ENCODE measurements around the gene MANF.

MANF gene

DNA sequence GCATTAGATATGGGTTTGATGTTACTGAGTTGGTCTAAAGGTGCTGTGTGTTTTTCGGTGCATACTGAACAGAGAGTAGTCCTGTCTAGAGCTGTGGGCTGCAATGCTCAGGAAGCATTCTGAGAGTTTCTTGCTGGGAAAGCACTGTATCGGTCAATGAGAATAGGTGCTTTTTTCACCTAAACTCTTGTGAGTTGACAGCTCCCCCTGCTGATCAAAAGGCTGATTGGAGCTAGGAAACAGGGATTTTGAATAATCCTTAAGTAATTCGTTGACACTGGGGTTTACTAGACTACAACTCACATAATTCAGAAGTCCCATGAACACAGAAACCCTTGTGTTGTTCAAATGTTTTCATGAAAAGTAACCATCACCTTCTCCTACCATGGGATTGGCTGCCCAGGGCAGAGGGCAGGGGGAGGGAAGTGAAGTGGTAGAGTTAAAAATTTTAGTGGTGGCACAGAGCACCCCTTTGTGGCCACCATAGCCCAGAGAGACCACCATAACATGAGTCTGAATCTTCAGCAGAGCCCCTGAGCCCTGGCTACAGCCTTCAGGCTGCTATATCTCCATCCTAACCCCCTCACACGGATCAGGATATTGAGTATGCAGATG, 13.0 kb upstream of the MANF start:
- in situ Hi-C loops (cut with MboI; ENCODE audit: low sequenced_read_pairs), result no loop called here

DNA sequence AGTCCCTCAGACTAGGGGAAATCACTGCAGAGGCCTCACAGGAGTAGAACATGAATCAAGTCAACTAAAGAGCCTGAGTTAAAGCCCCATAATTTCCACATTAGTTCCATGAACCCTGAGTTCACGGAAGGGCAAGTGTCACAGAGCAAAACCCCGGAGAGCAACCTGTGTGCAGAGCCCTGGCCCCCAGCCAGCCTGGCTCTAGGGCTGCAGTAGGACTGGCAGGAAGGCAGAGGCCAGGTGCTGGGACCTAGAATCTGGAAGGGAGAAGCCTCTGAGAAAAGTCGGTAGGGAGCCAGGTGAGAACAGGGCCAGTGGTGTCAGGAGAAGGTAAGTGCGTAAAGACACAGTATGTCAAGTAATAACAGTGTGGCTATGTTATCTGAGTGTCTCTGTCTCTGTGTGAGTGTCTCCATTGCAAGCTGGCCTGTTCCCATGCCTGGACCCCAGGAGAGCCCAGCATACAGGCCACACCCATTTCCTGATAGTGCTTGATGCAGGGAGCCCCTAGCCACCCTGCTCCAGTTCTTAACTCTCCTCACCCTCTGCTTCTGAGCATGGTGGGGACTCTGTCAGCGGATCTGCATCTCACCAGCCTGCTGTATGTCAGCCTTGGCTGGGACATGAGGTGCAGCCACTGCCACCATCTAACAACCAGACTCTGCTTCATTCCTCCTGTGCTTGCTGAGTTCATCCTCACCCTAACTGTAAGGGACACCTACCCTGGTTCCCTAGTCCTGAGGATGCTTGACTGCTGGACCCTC, 11.3 kb upstream of the MANF start:
- in situ Hi-C loops (cut with MboI; ENCODE audit: low sequenced_read_pairs), result no loop called here

- in situ Hi-C loops (cut with MboI; ENCODE audit: low sequenced_read_pairs), result no loop called here
Observed at GRCh38 chr3:51374456-51374855, 10.6 kb upstream of the MANF start.

DNA sequence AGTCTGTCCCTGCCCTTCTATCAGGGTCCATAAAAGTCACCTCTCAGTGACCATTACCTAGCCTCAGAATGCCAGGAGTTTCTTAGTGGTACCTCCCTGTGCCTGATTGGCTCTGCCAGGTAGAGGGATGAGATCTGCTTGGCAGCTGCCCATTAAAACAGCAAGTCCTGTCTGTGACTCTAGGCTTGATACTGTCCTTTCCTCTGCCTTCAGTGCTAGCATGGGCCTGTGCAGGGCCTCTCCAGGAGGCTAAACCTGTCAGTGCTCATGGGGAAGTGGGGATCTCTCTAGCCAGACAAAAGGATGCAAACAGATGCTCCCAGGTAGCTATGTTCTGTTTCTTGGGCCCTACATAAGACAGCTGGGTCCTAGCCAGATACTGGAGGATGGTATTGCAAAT, 10.0 kb upstream of the MANF start:
- in situ Hi-C loops (cut with MboI; ENCODE audit: low sequenced_read_pairs), result loop anchor here (25.0 kb wide), 1 partner anchor 763 kb away; the partner anchor contains the start of genes CISH and MAPKAPK3

GRCh38 chr3:51375571-51375970, 9.5 kb upstream of the MANF start:
- in situ Hi-C loops (cut with MboI; ENCODE audit: low sequenced_read_pairs), result loop anchor here (25.0 kb wide), 1 partner anchor 763 kb away; the partner anchor contains the start of genes CISH and MAPKAPK3

DNA sequence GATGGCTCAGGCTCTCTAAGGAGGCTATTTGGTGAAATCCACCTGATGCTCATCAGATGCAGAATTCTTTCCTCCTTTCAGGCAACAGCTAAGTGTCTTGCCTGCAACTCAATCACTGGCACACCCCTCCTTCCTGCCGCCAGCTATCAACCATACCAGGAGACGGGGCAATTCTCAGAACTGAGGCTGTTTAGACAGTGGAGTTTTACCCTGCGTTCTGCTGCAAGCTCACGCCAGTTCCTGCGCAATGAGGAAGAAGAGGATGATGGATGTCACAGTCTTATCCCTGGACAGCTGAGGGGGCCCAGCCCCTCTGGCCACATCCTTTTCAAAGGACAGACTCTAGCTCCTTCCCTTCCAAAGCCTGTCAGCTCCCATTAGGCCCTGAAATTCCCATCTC, 7.0 kb upstream of the MANF start:
- in situ Hi-C loops (cut with MboI; ENCODE audit: low sequenced_read_pairs), result loop anchor here (25.0 kb wide), 1 partner anchor 766 kb away; the partner anchor contains the start of genes CISH and MAPKAPK3

GRCh38 chr3:51378726-51379125, 6.4 kb upstream of the MANF start:
- in situ Hi-C loops (cut with MboI; ENCODE audit: low sequenced_read_pairs), result loop anchor here (25.0 kb wide), 1 partner anchor 766 kb away; the partner anchor contains the start of genes CISH and MAPKAPK3

DNA sequence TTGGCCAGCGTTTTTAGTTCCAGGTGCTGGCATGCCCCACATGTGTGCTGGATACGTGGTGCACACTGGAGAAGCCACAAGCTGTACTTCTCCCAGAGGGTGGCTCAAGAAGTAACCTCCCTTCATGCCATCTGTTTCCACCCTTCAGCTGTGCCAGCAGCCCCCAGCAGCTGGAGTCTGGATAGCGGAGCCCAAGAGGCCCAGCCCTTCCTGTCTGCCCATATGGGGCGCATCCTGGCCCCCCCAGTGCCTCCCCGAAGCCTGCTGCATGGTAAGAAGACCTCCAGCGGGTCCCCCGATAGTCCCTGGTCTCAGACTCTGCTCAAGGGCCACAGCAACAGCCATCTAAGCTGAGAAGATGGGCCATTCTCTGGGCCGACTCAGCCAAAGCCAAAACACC, 5.8 kb upstream of the MANF start:
- in situ Hi-C loops (cut with MboI; ENCODE audit: low sequenced_read_pairs), result loop anchor here (25.0 kb wide), 1 partner anchor 767 kb away; the partner anchor contains the start of genes CISH and MAPKAPK3

GRCh38 chr3:51379746-51380455, 5.2 kb upstream of the MANF start:
- in situ Hi-C loops (cut with MboI; ENCODE audit: low sequenced_read_pairs), result loop anchor here (25.0 kb wide), 1 partner anchor 768 kb away; the partner anchor contains the start of genes CISH and MAPKAPK3

DNA sequence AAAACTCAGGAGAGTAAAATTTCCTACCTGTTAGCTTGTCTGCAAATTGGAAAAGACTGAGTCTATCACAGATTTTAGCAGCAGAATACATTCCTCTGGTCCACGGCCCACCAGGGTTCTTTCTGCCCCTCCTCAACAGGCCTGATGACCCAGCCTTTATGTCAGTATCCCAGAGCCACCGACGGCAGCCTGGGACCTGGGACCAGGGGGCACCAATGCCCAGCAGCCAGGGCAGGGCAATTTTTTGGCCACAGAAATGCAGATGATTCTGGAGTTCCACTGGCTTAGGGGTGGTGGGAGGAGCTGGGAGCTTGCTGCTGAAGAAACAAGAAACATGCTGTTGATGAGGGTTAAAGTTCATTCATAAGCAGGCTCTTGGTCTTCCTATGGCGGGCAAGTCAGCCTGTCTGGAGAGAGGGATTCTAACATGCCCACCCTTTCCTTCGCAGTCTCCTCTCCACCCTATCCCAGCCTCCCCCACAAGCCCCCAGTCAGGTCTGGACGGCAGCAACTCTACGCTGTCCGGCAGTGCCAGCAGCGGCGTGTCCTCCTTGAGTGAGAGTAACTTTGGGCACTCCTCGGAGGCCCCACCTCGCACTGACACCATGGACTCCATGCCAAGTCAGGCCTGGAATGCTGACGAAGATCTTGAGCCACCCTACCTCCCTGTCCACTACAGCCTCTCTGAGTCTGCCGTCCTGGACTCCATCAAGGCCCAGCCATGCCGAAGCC, 4.3 kb upstream of the MANF start:
- in situ Hi-C loops (cut with MboI; ENCODE audit: low sequenced_read_pairs), result loop anchor here (25.0 kb wide), 1 partner anchor 768 kb away; the partner anchor contains the start of genes CISH and MAPKAPK3

DNA sequence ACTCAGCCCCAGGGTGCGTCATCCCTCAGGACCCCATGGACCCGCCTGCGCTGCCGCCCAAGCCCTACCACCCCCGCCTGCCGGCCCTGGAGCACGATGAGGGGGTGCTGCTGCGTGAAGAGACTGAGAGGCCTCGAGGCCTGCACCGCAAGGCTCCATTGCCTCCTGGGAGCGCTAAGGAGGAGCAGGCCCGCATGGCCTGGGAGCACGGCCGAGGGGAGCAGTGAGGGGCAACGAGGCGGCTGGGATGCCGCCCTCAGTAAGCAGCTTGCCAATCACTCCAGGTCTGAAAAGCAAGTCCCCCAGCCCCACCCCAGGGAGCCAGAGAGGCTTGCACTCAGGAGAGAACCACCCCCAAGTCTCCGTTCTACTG, 3.8 kb upstream of the MANF start:
- in situ Hi-C loops (cut with MboI; ENCODE audit: low sequenced_read_pairs), result loop anchor here (25.0 kb wide), 1 partner anchor 769 kb away; the partner anchor contains the start of genes CISH and MAPKAPK3

- in situ Hi-C loops (cut with MboI; ENCODE audit: low sequenced_read_pairs), result loop anchor here (25.0 kb wide), 1 partner anchor 770 kb away; the partner anchor contains the start of genes CISH and MAPKAPK3
Observed at GRCh38 chr3:51382076-51382745, 2.9 kb upstream of the MANF start.

- in situ Hi-C loops (cut with MboI; ENCODE audit: low sequenced_read_pairs), result loop anchor here (25.0 kb wide), 1 partner anchor 771 kb away; the partner anchor contains the start of genes CISH and MAPKAPK3
Observed at GRCh38 chr3:51382947-51383578, 2.0 kb upstream of the MANF start.

DNA sequence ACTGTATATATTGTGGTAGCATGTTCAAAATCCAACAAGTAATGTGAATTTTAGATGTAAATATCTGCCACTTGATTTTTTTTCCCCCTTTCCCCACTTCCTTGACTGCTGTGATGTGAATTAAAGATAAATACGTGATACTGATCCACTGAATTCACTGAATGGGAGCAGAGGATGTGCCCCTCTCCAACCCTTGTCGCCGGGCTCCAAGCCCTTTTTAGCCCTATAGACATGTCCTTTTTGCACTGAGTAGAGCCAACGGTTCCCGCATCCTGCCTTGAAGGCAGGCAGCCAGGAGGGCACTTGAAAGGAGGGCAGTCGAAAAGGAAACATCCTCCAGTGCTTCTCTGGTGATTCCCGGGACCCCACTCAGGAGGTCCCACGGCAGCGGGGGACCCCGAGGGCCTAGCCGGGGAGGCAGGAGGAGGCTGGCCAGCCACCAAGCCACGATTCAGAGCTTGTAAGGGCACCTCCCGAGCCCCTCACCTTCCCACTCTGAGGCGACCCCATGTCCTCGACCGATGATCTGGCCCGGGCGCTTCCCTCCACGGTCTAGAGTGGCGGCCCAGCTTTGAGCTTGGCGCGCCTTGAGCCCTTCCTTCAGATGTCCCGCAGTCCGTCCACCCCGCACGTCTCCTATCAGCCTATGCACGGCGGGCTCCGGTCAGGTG, 901 bp upstream of the MANF start:
- in situ Hi-C loops (cut with MboI; ENCODE audit: low sequenced_read_pairs), result loop anchor here (25.0 kb wide), 1 partner anchor 772 kb away; the partner anchor contains the start of genes CISH and MAPKAPK3

- in situ Hi-C loops (cut with MboI; ENCODE audit: low sequenced_read_pairs), result loop anchor here (25.0 kb wide), 1 partner anchor 773 kb away; the partner anchor contains the start of genes CISH and MAPKAPK3
Observed at GRCh38 chr3:51385621-51386091, 565 bp downstream of the MANF start.

DNA sequence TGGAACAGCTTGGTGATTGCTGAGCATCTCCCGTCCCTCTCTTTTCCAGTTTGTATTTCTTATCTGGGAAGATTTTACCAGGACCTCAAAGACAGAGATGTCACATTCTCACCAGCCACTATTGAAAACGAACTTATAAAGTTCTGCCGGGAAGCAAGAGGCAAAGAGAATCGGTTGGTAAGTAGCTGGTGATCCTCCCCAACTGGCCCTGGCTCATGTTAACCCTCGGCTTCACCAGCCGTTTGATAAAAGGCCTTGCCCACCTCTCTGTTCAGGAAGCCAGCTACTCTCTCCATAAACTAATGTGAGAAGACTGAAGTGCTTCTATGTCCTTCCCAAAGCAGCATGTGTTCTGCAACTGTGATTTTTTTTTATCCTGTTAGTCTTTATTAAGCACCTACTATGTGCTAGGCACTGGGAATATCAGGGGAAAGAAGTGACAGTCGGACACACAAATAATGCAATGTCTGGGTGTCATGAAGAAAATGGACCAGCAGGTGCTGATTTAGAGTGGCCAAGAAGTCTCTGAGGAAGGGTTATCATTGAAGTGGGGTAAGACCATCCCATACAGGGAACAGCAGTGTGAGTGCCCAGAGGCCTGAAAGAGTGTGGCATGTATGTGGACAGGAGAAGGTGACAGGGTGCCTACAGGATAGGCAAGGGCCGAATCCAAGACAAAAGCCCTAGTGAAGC, 1.2 kb downstream of the MANF start:
- in situ Hi-C loops (cut with MboI; ENCODE audit: low sequenced_read_pairs), result loop anchor here (25.0 kb wide), 1 partner anchor 774 kb away; the partner anchor contains the start of genes CISH and MAPKAPK3

DNA sequence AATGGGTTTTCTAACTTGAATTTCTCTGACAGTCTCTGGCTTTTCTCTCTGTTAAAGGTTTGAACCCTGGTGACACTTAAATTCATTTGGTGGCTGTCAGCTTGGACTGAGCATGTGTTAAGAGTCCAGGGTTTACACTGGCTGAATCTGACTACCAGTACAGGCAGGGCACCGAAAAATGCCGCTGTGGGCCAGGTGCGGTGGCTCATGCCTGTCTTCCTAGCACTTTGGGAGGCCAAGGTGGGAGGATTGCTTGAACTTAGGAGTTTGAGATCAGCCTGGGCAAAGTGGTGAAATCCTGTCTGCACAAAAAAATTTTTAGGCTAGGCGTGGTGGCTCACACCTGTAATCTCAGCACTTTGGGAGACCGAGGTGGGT, 1.8 kb downstream of the MANF start:
- in situ Hi-C loops (cut with MboI; ENCODE audit: low sequenced_read_pairs), result loop anchor here (25.0 kb wide), 1 partner anchor 775 kb away; the partner anchor contains the start of genes CISH and MAPKAPK3

DNA sequence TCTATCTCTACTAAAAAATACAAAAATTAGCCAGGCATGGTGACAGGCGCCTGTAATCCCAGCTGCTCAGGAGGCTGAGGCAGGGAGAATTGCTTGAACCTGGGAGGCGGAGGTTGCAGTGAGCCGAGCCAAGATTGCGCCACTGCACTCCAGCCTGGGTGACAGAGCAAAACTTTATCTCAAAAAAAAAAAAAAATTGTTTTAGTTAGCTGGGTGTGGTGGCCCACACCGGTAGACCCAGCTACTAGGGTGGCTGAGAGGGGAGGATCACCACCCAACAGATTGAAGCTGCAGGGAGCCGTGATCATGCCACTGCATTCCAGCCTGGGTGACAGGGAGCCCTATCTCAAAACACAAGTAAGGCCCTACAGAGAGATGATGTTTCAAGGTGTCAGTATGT, 2.2 kb downstream of the MANF start:
- in situ Hi-C loops (cut with MboI; ENCODE audit: low sequenced_read_pairs), result loop anchor here (25.0 kb wide), 1 partner anchor 775 kb away; the partner anchor contains the start of genes CISH and MAPKAPK3

Measured in HL-60/S4 treated with phorbol 12-myristate 13-acetate at 8.2 ng/mL for 4 days and 3 days (cell line).